K562 (cell line): Measurements from ENCODE around the gene PPOX. TPM values are rescaled to one million over a fixed set of nuclear protein-coding genes. Genes with fewer than 3 reads are reported as not detected.

Experiments
- ATAC-seq: fragments of 200-7000 bp; cut with Tn5 transposase; 3 replicates; pipeline ENCODE4 v1.9.1; 2020; ENCODE audit warnings: moderate library complexity
- BruUV-seq: library from RNA; stranded (reverse); fragments of 400-500 nt; replicated peaks from 2 replicates; lab custom pipeline; 2021; lab: Mats Ljungman, UMichigan
- CTCF ChIA-PET: fragments of 300-600 bp; formaldehyde crosslinking; extraction: SDS; loops from one replicate; lab custom pipeline; 2021; ENCODE audit warnings: low intra/inter-chr PET ratio; lab: Yijun Ruan, JAX
- POLR2A ChIA-PET: fragments of 300-600, 350-650 bp; sonication (Branson Sonifier 250); formaldehyde crosslinking; extraction: SDS; loops from one replicate; lab custom pipeline; 2021; ENCODE audit warnings: antibody characterized with exemption, inconsistent platforms; lab: Yijun Ruan, JAX
- DNase-seq, 4 experiments: peaks; one replicate each; pipeline versions ENCODE4 v3.0.0 to v3.0.0-alpha.2; 2011 to 2018; ENCODE audit warnings: low spot score in 3 of 4, mixed read lengths in 3 of 4; ENCODE audit errors: extremely low read depth in 1 of 4
- FAIRE-seq: peaks from 2 replicates; lab custom pipeline; 2011; peaks lifted over from hg19 to GRCh38; lab: Jason Lieb, UNC
- H2AFZ ChIP-seq: 2 replicates; pipeline ENCODE4 v1.6.0; 2011; ENCODE audit warnings: low read depth, low read length, control low read depth, inconsistent platforms
- H3K27ac ChIP-seq: fragments of 200-600 bp; 3 replicates; pipeline ENCODE4 v1.8.0; 2011; ENCODE audit warnings: low read depth, mild to moderate bottlenecking, control low read depth, inconsistent platforms, low read length, moderate library complexity, mixed read lengths; ENCODE audit errors: extremely low read depth
- H3K27me3 ChIP-seq, 2 experiments: fragments of 300-600 bp in 1 of 2; 2 replicates in 1 of 2; 3 replicates in 1 of 2; pipeline versions ENCODE4 v1.6.0 to v1.8.0; 2011; ENCODE audit warnings: inconsistent platforms in 2 of 2, low read length in 2 of 2, mild to moderate bottlenecking in 1 of 2, mixed read lengths in 1 of 2, moderate library complexity in 1 of 2; ENCODE audit not compliant: control insufficient read depth in 2 of 2, insufficient read depth in 2 of 2
- H3K36me3 ChIP-seq: fragments of 300-600 bp; 3 replicates; pipeline ENCODE4 v1.8.0; 2011; ENCODE audit warnings: mild to moderate bottlenecking, low read length, inconsistent platforms; ENCODE audit not compliant: control insufficient read depth, insufficient read depth
- H3K4me1 ChIP-seq, 2 experiments: fragments of 200-600 bp in 1 of 2; replicated peaks in 1 of 2; 2 replicates in 1 of 2; 3 replicates in 1 of 2; pipeline versions ENCODE4 v1.5.1 to v1.8.0; 2011; ENCODE audit warnings: inconsistent platforms in 2 of 2, low read length in 2 of 2, mild to moderate bottlenecking in 1 of 2, mixed read lengths in 1 of 2, moderate library complexity in 1 of 2; ENCODE audit not compliant: control insufficient read depth in 2 of 2, insufficient read depth in 2 of 2
- H3K4me2 ChIP-seq: 2 replicates; pipeline ENCODE4 v1.6.1; 2011; ENCODE audit warnings: low read length, control low read depth, inconsistent platforms, mixed read lengths; ENCODE audit not compliant: insufficient read depth
- H3K4me3 ChIP-seq: fragments of 200-600 bp; sonication (generic), shearing (Covaris generic); 2 replicates; pipeline ENCODE4 v1.5.1; 2016; ENCODE audit warnings: control low read depth, inconsistent platforms
- H3K79me2 ChIP-seq: fragments of 200-600 bp; 3 replicates; pipeline ENCODE4 v1.8.0; 2011; ENCODE audit warnings: low read length, inconsistent platforms; ENCODE audit not compliant: control insufficient read depth, insufficient read depth
- H3K9ac ChIP-seq, 2 experiments: 2 replicates each; pipeline versions ENCODE4 v1.6.0 to v1.6.1; 2011; ENCODE audit warnings: low read depth in 2 of 2, low read length in 2 of 2, control low read depth in 1 of 2, inconsistent platforms in 1 of 2, mild to moderate bottlenecking in 1 of 2, mixed read lengths in 1 of 2; ENCODE audit not compliant: insufficient read depth in 1 of 2
- H3K9me1 ChIP-seq: one replicate; pipeline ENCODE4 v1.6.0; 2011; ENCODE audit warnings: inconsistent platforms, mild to moderate bottlenecking, low read length, moderate library complexity; ENCODE audit not compliant: control insufficient read depth, insufficient read depth
- H3K9me3 ChIP-seq: replicated peaks from 2 replicates; pipeline ENCODE4 v1.5.1; 2011; ENCODE audit warnings: low read depth, low read length, inconsistent platforms; ENCODE audit not compliant: control insufficient read depth, insufficient read depth
- H4K20me1 ChIP-seq: replicated peaks from 2 replicates; pipeline ENCODE4 v1.6.1; 2011; ENCODE audit warnings: low read length, inconsistent platforms, mixed read lengths; ENCODE audit not compliant: control insufficient read depth, insufficient read depth
- E2F3 ChIP-seq: fragments of 250-450 bp; sonication (Bioruptor Pico); IDR thresholded peaks from 2 replicates; pipeline ENCODE4 v1.4.0; 2020; ENCODE audit warnings: mild to moderate bottlenecking
- HES1 ChIP-seq: fragments of 450-650 bp; IDR thresholded peaks from 2 replicates; pipeline ENCODE4 v1.6.1; 2016; ENCODE audit warnings: low read depth, mild to moderate bottlenecking, moderate library complexity
- HMG20B ChIP-seq: fragments of 250-450 bp; sonication (Bioruptor Pico); IDR thresholded peaks from 2 replicates; pipeline ENCODE4 v1.5.0; 2021; ENCODE audit warnings: mild to moderate bottlenecking
- ILF3 ChIP-seq: fragments of 450-650 bp; IDR thresholded peaks from 2 replicates; pipeline ENCODE4 v1.6.1; 2018; ENCODE audit warnings: antibody characterized with exemption, mild to moderate bottlenecking, moderate library complexity, borderline replicate concordance
- MCM5 ChIP-seq: fragments of 450-650 bp; IDR thresholded peaks from 2 replicates; pipeline ENCODE4 v1.6.1; 2016; ENCODE audit warnings: low read depth
- MLX ChIP-seq, 2 experiments: fragments of 450-650 bp in 1 of 2; sonication (generic) in 1 of 2; formaldehyde crosslinking; conservative IDR thresholded peaks; 2 replicates each; pipeline versions ENCODE4 v1.4.0 to v1.8.1; 2020 to 2022; ENCODE audit warnings: mild to moderate bottlenecking in 1 of 2, missing genetic modification reagents in 1 of 2
- NCOA1 ChIP-seq: fragments of 450-650 bp; IDR thresholded peaks from 2 replicates; pipeline ENCODE4 v1.6.1; 2016; ENCODE audit warnings: low read depth
- NCOA4 ChIP-seq: fragments of 450-650 bp; IDR thresholded peaks from 2 replicates; pipeline ENCODE4 v1.6.1; 2018; ENCODE audit warnings: mild to moderate bottlenecking; ENCODE audit not compliant: partially characterized antibody
- NFIC ChIP-seq: fragments of 450-650 bp; IDR thresholded peaks from 2 replicates; pipeline ENCODE4 v1.6.1; 2017; ENCODE audit warnings: mild to moderate bottlenecking, inconsistent platforms
- NR1H2 ChIP-seq: sonication (generic); formaldehyde crosslinking; IDR thresholded peaks from 2 replicates; pipeline ENCODE4 v1.4.0; 2020; ENCODE audit warnings: mild to moderate bottlenecking, missing genetic modification reagents
- NR4A1 ChIP-seq, 2 experiments: fragments of 250-450 bp in 1 of 2; fragments of 450-650 bp in 1 of 2; sonication (Bioruptor Pico) in 1 of 2; IDR thresholded peaks; 2 replicates each; pipeline versions ENCODE4 v1.4.0 to v1.6.1; 2016 to 2020; ENCODE audit warnings: mild to moderate bottlenecking in 2 of 2, missing compliant biosample characterization in 1 of 2, missing genetic modification characterization in 1 of 2, moderate library complexity in 1 of 2
- TAL1 ChIP-seq: fragments of 450-650 bp; IDR thresholded peaks from 2 replicates; pipeline ENCODE4 v1.6.1; 2016; ENCODE audit warnings: mild to moderate bottlenecking
- TCF7 ChIP-seq: sonication (generic); IDR thresholded peaks from 2 replicates; pipeline ENCODE4 v1.6.1; 2016; ENCODE audit warnings: antibody characterized with exemption, borderline replicate concordance
- TEAD1 ChIP-seq, 2 experiments: fragments of 450-650 bp in 1 of 2; sonication (generic) in 1 of 2; formaldehyde crosslinking; IDR thresholded peaks; 2 replicates each; pipeline versions ENCODE4 v1.4.0 to v1.8.0; 2020 to 2022; ENCODE audit warnings: mild to moderate bottlenecking in 2 of 2, missing genetic modification reagents in 1 of 2
- TRIM25 ChIP-seq: fragments of 450-650 bp; IDR thresholded peaks from 2 replicates; pipeline ENCODE4 v1.7.0; 2016; ENCODE audit warnings: borderline replicate concordance
- U2AF1 ChIP-seq: fragments of 200-400 bp; formaldehyde crosslinking; optimal IDR thresholded peaks from 2 replicates; pipeline ENCODE3; 2017; ENCODE audit warnings: mild to moderate bottlenecking, low read depth, low read length, moderate library complexity
- ZNF644 ChIP-seq: fragments of 200-800 bp; sonication (Bioruptor generic); IDR thresholded peaks from 2 replicates; pipeline ENCODE4 v1.6.1; 2016; ENCODE audit warnings: low read depth, missing genetic modification characterization, missing compliant biosample characterization
- WGBS: fragments of 100-300 bp; shearing (Covaris generic); methylation state at CpG from one replicate; pipeline ENCODE4 v1.1.6; 2016; ENCODE audit warnings: low coverage, mixed read lengths; ENCODE audit not compliant: insufficient coverage; ENCODE audit errors: missing lambda C conversion rate; 5-methylcytosine and 5-hydroxymethylcytosine counted together
- in situ Hi-C: fragments of 300-500 bp; cut with MboI; formaldehyde crosslinking; loops from 4 replicates; pipeline ENCODE4 v1.15.0; 2018; ENCODE audit warnings: inconsistent platforms, mixed read lengths
- intact Hi-C: fragments of 100-400 bp; cut with micrococcal nuclease; formaldehyde crosslinking; loops from 2 replicates; pipeline ENCODE4 v1.14.2; 2022
- polyA plus RNA-seq, 8 experiments: library from polyadenylated mRNA; depleted of rRNA in 4 of 8; stranded (reverse) in 5 of 8; unstranded in 3 of 8; fragments of >200 nt; fragmentation: Nextera tagmentation in 2 of 8; fragmentation: Illumina TruSeq in 1 of 8; extraction: Ambion mirVana in 2 of 8; extraction: Trizol in 1 of 8; gene quantifications; 2 replicates each; pipeline versions ENCODE4 v1.2.1 to v1.2.3, GENCODE V29; 2011 to 2014; ENCODE audit warnings: inconsistent platforms in 1 of 8, missing spikeins in 1 of 8
- total RNA-seq, 7 experiments: library from RNA; depleted of rRNA in 6 of 7; stranded (reverse); fragments of >200 nt in 6 of 7; fragmentation: Illumina TruSeq in 2 of 7; extraction: Trizol in 2 of 7; gene quantifications; 2 replicates each; pipeline versions ENCODE4 v1.2.1 to v1.2.3, GENCODE V29; 2011 to 2021; ENCODE audit warnings: low replicate concordance in 1 of 7

Gene PPOX
- total and polyA plus RNA-seq, 9 of the 15 experiments (the other 6 are each of a cell fraction or from before 2014, with no cell fraction given), result 17.0 to 57.1 (median 38.9) TPM

GRCh38 chr1:161166669-161167548 lies 683 bp downstream of the PPOX start:
- peak; percentile 42 for FAIRE-seq
- TSS peak; percentile 36 for BruUV-seq
- Histone ChIP-seq H3K9me1 (no peaks in the 10 kb centered on the region), H3K4me1 (peaks cover 46 to 67% of the 10 kb centered on the region in 2 experiments), H3K9me3 (no peaks in the 10 kb centered on the region), H3K4me3 (peak overlapping the region; percentile 55), H3K9ac (peak overlapping the region; percentile 86 to 92), H3K27me3 (no peaks in the 10 kb centered on the region), H4K20me1 (no peaks in the 10 kb centered on the region), H3K36me3 (peaks cover 71% of the 10 kb centered on the region), H3K27ac (peak overlapping the region; percentile 83), H3K79me2 (peaks cover 49% of the 10 kb centered on the region), H3K4me2 (peak overlapping the region; percentile 95), H2AFZ (peak overlapping the region; percentile 73)
- peak in 3 of 4 experiments; percentile 39 to 74 (median 55) for DNase-seq
- WGBS, result 2% methylated on average over 21 of the region's 33 CpGs
- ChIA-PET POLR2A (interaction anchor here (0.7 to 4.7 kb wide), 11 partner anchors 8 to 207 kb away, joined by 3 to 33 read pairs (median 4); partner anchors contain the start of genes B4GALT3, DEDD, F11R and NIT1), CTCF (no interaction called here)
- intact Hi-C loops (loop anchor here (1.0 to 5.0 kb wide), 3 partner anchors 10 to 48 kb away; partner anchors contain the start of genes B4GALT3, DEDD, NIT1 and PFDN2), in situ Hi-C loops (no loop called here)
- ATAC-seq, result peak; percentile 59
- TF ChIP-seq TAL1 (no peak), U2AF1 (no peak), ZNF644 (tag) (no peak), HES1 (no peak), HMG20B (CRISPR knock-in tag) (no peak), MCM5 (no peak), NR1H2 (CRISPR knock-in tag) (0 out of 2 replicates have a peak, but pooled peaks have one; percentile 78), TRIM25 (no peak), NCOA4 (no peak), ILF3 (no peak), TEAD1 (CRISPR knock-in tag; IDR thresholded peaks at IDR 0.05) (peak in 1 of 2 experiments; percentile 18; a peak in 2 of 4 replicates), E2F3 (no peak), NCOA1 (no peak), NR4A1 (CRISPR knock-in tag; IDR thresholded peaks at IDR 0.05) (no peak), NR4A1 (tag; IDR thresholded peaks at IDR 0.05) (peak; percentile 58; the same call in 1 of the 2 replicates), NFIC (no peak), MLX (CRISPR knock-in tag; conservative IDR thresholded peaks at IDR 0.05) (no peak), TCF7 (0 out of 2 replicates have a peak, but pooled peaks have one; percentile 2)
